ENCODE data around the gene APMAP. TPM values are rescaled to one million over a fixed set of nuclear protein-coding genes. Genes with fewer than 3 reads are reported as not detected.

Gene APMAP
- total and polyA plus RNA-seq, 7 donors: 19.9 to 44.5 (median 25.5) TPM

GRCh38 chr20:24970754-24971153 lies 21.8 kb downstream of the APMAP start:
- H3K4me1 ChIP-seq: peaks cover 4% of the 10 kb centered on the region
- DNase-seq (no peak), ATAC-seq (no peak)
- WGBS, 3 donors: 87 to 95% (median 90%) methylated on average over 8 of the region's 8 CpGs
- H3K9me3 ChIP-seq: no peaks in the 10 kb centered on the region
- H3K4me3 ChIP-seq: no peak overlapping the region
- H3K27me3 ChIP-seq (ENCODE audit: insufficient read depth in 3 of 3, low read length in 2 of 3): no peaks in the 10 kb centered on the region
- TF ChIP-seq CTCF (IDR thresholded peaks at IDR 0.05): no peak
- peaks cover 3 to 84% of the 10 kb centered on the region in 2 donors for H3K36me3 ChIP-seq (ENCODE audit: insufficient read depth in 1 of 2, low read depth in 1 of 2)
- intact Hi-C loops (cut with DNase I): no loop called here
- no peak overlapping the region for H3K27ac ChIP-seq

- no peaks in the 10 kb centered on the region for H3K9me3 ChIP-seq
- DNase-seq: no peak
- peaks cover 3 to 86% of the 10 kb centered on the region in 2 donors for H3K36me3 ChIP-seq (ENCODE audit: insufficient read depth in 1 of 2, low read depth in 1 of 2)
- H3K4me3 ChIP-seq: no peak overlapping the region
- 92 to 97% (median 94%) methylated on average over 5 of the region's 5 CpGs for WGBS, 3 donors
- TF ChIP-seq CTCF (IDR thresholded peaks at IDR 0.05): no peak
- H3K27ac ChIP-seq: no peak overlapping the region
- ATAC-seq: no peak
- peaks cover 4% of the 10 kb centered on the region for H3K4me1 ChIP-seq
- intact Hi-C loops (cut with DNase I): no loop called here
- no peaks in the 10 kb centered on the region for H3K27me3 ChIP-seq (ENCODE audit: insufficient read depth in 3 of 3, low read length in 2 of 3)
Measured at GRCh38 chr20:24970030-24970553, 22.5 kb downstream of the APMAP start.

- DNase-seq (no peak), ATAC-seq (no peak)
- Histone ChIP-seq H3K4me1 (peaks cover 4% of the 10 kb centered on the region), H3K27me3 (ENCODE audit: insufficient read depth in 3 of 3, low read length in 2 of 3) (no peaks in the 10 kb centered on the region), H3K9me3 (no peaks in the 10 kb centered on the region), H3K4me3 (no peak overlapping the region), H3K36me3 (ENCODE audit: insufficient read depth in 1 of 2, low read depth in 1 of 2) (peaks cover 3 to 87% of the 10 kb centered on the region in 2 donors), H3K27ac (no peak overlapping the region)
- no peak for TF ChIP-seq CTCF (IDR thresholded peaks at IDR 0.05)
- WGBS, 3 donors: 94 to 96% (median 95%) methylated on average over 19 of the region's 19 CpGs
- intact Hi-C loops (cut with DNase I): loop anchor here in 1 of 2 donors (2.0 kb wide), 1 partner anchor 27 kb away; no protein-coding TSS in a partner anchor
Measured at GRCh38 chr20:24969186-24970029, 23.1 kb downstream of the APMAP start.

- intact Hi-C loops (cut with DNase I): loop anchor here in 1 of 2 donors (2.0 kb wide), 1 partner anchor 26 kb away; no protein-coding TSS in a partner anchor
- Histone ChIP-seq H3K36me3 (ENCODE audit: insufficient read depth in 1 of 2, low read depth in 1 of 2) (peaks cover 7 to 97% of the 10 kb centered on the region in 2 donors), H3K9me3 (no peaks in the 10 kb centered on the region), H3K4me1 (no peaks in the 10 kb centered on the region), H3K4me3 (no peak overlapping the region), H3K27me3 (ENCODE audit: insufficient read depth in 3 of 3, low read length in 2 of 3) (no peaks in the 10 kb centered on the region), H3K27ac (no peak overlapping the region)
- DNase-seq (no peak), ATAC-seq (no peak)
- 84 to 88% (median 88%) methylated on average over 5 of the region's 5 CpGs for WGBS, 3 donors
- TF ChIP-seq CTCF (IDR thresholded peaks at IDR 0.05): no peak
Measured at GRCh38 chr20:24968278-24968800, 24.2 kb downstream of the APMAP start.
